ENCODE data around the gene DSP. TPM values are rescaled to one million over a fixed set of nuclear protein-coding genes. Genes with fewer than 3 reads are reported as not detected.
A peak's percentile ranks its signal among the peaks of the same experiment; 100 is the strongest.

The DSP gene
- total RNA-seq (10 to 100 TPM; 12.9 to 61.4 (median 42.9) TPM), polyA plus RNA-seq (10 to 100 TPM in 1 of 3 donors, 1 to 10 TPM in 2; 4.1 to 12.3 (median 5.9) TPM)
- long read RNA-seq, donor 1, result 0 reads
- long read RNA-seq, donor 2, result 0 reads
- long read RNA-seq, donor 3, result 0 reads
- long read RNA-seq, donor 4, partial matches to known transcripts, result 13 of 15 reads
- long read RNA-seq, donor 4, other reads (novel, unspliced or antisense), result 2 of 15 reads
- long read RNA-seq, donor 5, full-length matches to known transcripts, result 3 of 17 reads
- long read RNA-seq, donor 5, partial matches to known transcripts, result 7 of 17 reads
- long read RNA-seq, donor 5, other reads (novel, unspliced or antisense), result 7 of 17 reads
- long read RNA-seq, donor 6, full-length matches to known transcripts, result 1 of 10 reads
- long read RNA-seq, donor 6, partial matches to known transcripts, result 7 of 10 reads
- long read RNA-seq, donor 6, other reads (novel, unspliced or antisense), result 2 of 10 reads
- long read RNA-seq, donor 7, result 0 reads
- long read RNA-seq, donor 8, result 0 reads
- long read RNA-seq, donor 9, result 0 reads
- long read RNA-seq, donor 10, result 0 reads

- Histone ChIP-seq H3K4me1 (replicated peaks in 1 of 2) (peaks cover 0 to 16% of the 10 kb centered on the region in 2 donors), H3K4me3 (peak within 1 kb of the TSS; percentile 51 to 79 (median 71)), H3K9me3 (replicated peaks in 1 of 3) (no peaks in the 10 kb centered on the region), H3K36me3 (replicated peaks in 1 of 2) (no peaks in the 10 kb centered on the region), H3K27me3 (peaks cover 5% of the 10 kb centered on the region), H3K27ac (peak within 1 kb of the TSS; percentile 80 to 93 (median 88))
- 0 to 1% (median 1%) methylated on average over 9 to 101 of the region's 105 CpGs for WGBS, 4 donors
- intact Hi-C loops (cut with DNase I), result no loop called here
- peak; percentile 57 to 81 (median 60) for DNase-seq
- TF ChIP-seq CTCF (IDR thresholded peaks at IDR 0.05), result peak in 1 of 6 experiments; percentile 5
- TF ChIP-seq POLR2A (IDR thresholded peaks at IDR 0.05), result peak in 1 of 2 donors; percentile 55
Observed at GRCh38 chr6:7541175-7542064, at the start of gene DSP. TSS of gene DSP (plus strand) at chr6:7541671. CDS start at chr6:7541916, 245 bp downstream.

GRCh38 chr6:7493866-7494265 is 47.6 kb upstream of the DSP start:
- H3K9me3 ChIP-seq (replicated peaks in 1 of 3), result no peaks in the 10 kb centered on the region
- H3K36me3 ChIP-seq (replicated peaks in 1 of 2), result no peaks in the 10 kb centered on the region
- intact Hi-C loops (cut with DNase I), result no loop called here
- no peak for DNase-seq
- no peak overlapping the region for H3K4me3 ChIP-seq
- no peak for TF ChIP-seq POLR2A (IDR thresholded peaks at IDR 0.05)
- TF ChIP-seq CTCF (IDR thresholded peaks at IDR 0.05), result no peak
- peaks cover 5% of the 10 kb centered on the region for H3K27me3 ChIP-seq
- no peak overlapping the region for H3K27ac ChIP-seq
- WGBS, 4 donors, result 80 to 93% (median 89%) methylated on average over 2 of the region's 2 CpGs
- H3K4me1 ChIP-seq (replicated peaks in 1 of 2), result no peaks in the 10 kb centered on the region

- 80 to 86% (median 85%) methylated on average over 7 of the region's 7 CpGs for WGBS, 4 donors
- no peaks in the 10 kb centered on the region for H3K4me1 ChIP-seq (replicated peaks in 1 of 2)
- DNase-seq, result no peak
- no peak overlapping the region for H3K4me3 ChIP-seq
- no peaks in the 10 kb centered on the region for H3K36me3 ChIP-seq (replicated peaks in 1 of 2)
- TF ChIP-seq CTCF (IDR thresholded peaks at IDR 0.05) (no peak), POLR2A (IDR thresholded peaks at IDR 0.05) (no peak)
- intact Hi-C loops (cut with DNase I), result no loop called here
- no peaks in the 10 kb centered on the region for H3K9me3 ChIP-seq (replicated peaks in 1 of 3)
- peaks cover 5% of the 10 kb centered on the region for H3K27me3 ChIP-seq
- H3K27ac ChIP-seq, result no peak overlapping the region
Observed at GRCh38 chr6:7494638-7495037, 46.8 kb upstream of the DSP start.
